GM18951 (cell line): ENCODE measurements around the gene E2F3.

ENCODE experiments used
- POLR2A ChIP-seq: IDR thresholded peaks from 4 replicates; pipeline ENCODE4 v1.6.1; 2011; ENCODE audit warnings: mild to moderate bottlenecking; ENCODE audit not compliant: insufficient read length, insufficient read depth; ENCODE audit errors: extremely low read depth
- in situ Hi-C: fragments of 300-500 bp; cut with MboI; formaldehyde crosslinking; loops from one replicate; pipeline ENCODE4 v1.12.0; 2022; ENCODE audit warnings: low sequenced_read_pairs, mixed read lengths, inconsistent platforms; ENCODE audit not compliant: unreplicated experiment

The E2F3 gene

GRCh38 chr6:20541382-20541781 lies 139.7 kb downstream of the E2F3 start:
- TF ChIP-seq POLR2A, result no peak
- in situ Hi-C loops, result no loop called here

GRCh38 chr6:20542927-20543602 lies 141.4 kb downstream of the E2F3 start:
- TF ChIP-seq POLR2A, result no peak
- in situ Hi-C loops, result no loop called here
